H1 (cell line): ENCODE data around the gene SPATA6L. TPM values are rescaled to one million over a fixed set of nuclear protein-coding genes. Genes with fewer than 3 reads are reported as not detected.

Source experiments
- CTCF ChIP-seq, 3 experiments: IDR thresholded peaks; 1 replicate in 2 of 3; 2 replicates in 1 of 3; pipeline versions ENCODE4 v1.5.1 to v1.6.1; 2011; ENCODE audit warnings: low read length in 3 of 3, mild to moderate bottlenecking in 3 of 3, inconsistent platforms in 2 of 3, low read depth in 1 of 3, moderate library complexity in 1 of 3; ENCODE audit not compliant: insufficient read depth in 1 of 3; ENCODE audit errors: control extremely low read depth in 1 of 3
- HDAC6 ChIP-seq: IDR thresholded peaks from one replicate; pipeline ENCODE4 v1.7.1; 2012; ENCODE audit warnings: low read depth, mild to moderate bottlenecking, inconsistent platforms, low read length, moderate library complexity
- polyA plus RNA-seq, 7 experiments: library from polyadenylated mRNA; depleted of rRNA in 3 of 7; stranded (reverse) in 5 of 7; unstranded in 2 of 7; fragments of >200 nt in 5 of 7; fragments of 200-250 nt in 2 of 7; gene quantifications; 1 replicate in 5 of 7; 2 replicates in 1 of 7; 4 replicates in 1 of 7; pipeline versions ENCODE4 v1.2.1 to v1.2.3, GENCODE V29; 2011 to 2013; ENCODE audit warnings: missing spikeins in 2 of 7, mixed read lengths in 2 of 7
- total RNA-seq: library from RNA; stranded (reverse); fragmentation: NEBNext Ultra II Directional; extraction: Animal tissue kit (Norgen Biotek cat#: 25700); gene quantifications from 2 replicates; pipeline ENCODE4 v1.2.1, GENCODE V29; 2021

Gene SPATA6L
- total and polyA plus RNA-seq, 2 of the 8 experiments (the other 6 are each of a cell fraction or from before 2014, with no cell fraction given), result 0.57 to 1.1 TPM

GRCh38 chr9:4639420-4639819 is 26.9 kb downstream of the SPATA6L start (continued):
- TF ChIP-seq CTCF (IDR thresholded peaks at IDR 0.05; ENCODE audit: control extremely low read depth in 1 of 3, insufficient read depth in 1 of 3, low read depth in 1 of 3, low read length in 3 of 3), result no peak
- no peak for TF ChIP-seq HDAC6
